DOHH2 (cell line): ENCODE measurements around the gene GABRG3.

Experiments
- H3F3A ChIP-seq: fragments of 200-600 bp; sonication (generic), shearing (Covaris generic); 2 replicates; pipeline ENCODE4 v1.6.0; 2016; ENCODE audit warnings: antibody characterized with exemption, mild to moderate bottlenecking; ENCODE audit not compliant: control insufficient read depth, insufficient read depth
- H3K27ac ChIP-seq: fragments of 200-600 bp; sonication (generic); 2 replicates; pipeline ENCODE4 v1.5.1; 2014; ENCODE audit warnings: low read depth, mild to moderate bottlenecking, low read length, moderate library complexity
- H3K27me3 ChIP-seq: fragments of 200-600 bp; sonication (generic); 2 replicates; pipeline ENCODE4 v1.6.1; 2014; ENCODE audit warnings: mild to moderate bottlenecking, low read length, mixed read lengths; ENCODE audit not compliant: control insufficient read depth
- H3K36me3 ChIP-seq: fragments of 200-600 bp; sonication (generic); 2 replicates; pipeline ENCODE4 v1.6.1; 2014; ENCODE audit warnings: mild to moderate bottlenecking, low read length, moderate library complexity, mixed read lengths; ENCODE audit not compliant: control insufficient read depth
- H3K4me1 ChIP-seq: fragments of 200-600 bp; sonication (generic); 2 replicates; pipeline ENCODE4 v1.6.1; 2014; ENCODE audit warnings: mild to moderate bottlenecking, low read length, mixed read lengths; ENCODE audit not compliant: control insufficient read depth
- H3K4me2 ChIP-seq: fragments of 200-600 bp; sonication (generic); 2 replicates; pipeline ENCODE4 v1.6.0; 2014; ENCODE audit warnings: mild to moderate bottlenecking, low read length, moderate library complexity
- H3K4me3 ChIP-seq: fragments of 200-600 bp; sonication (generic); 2 replicates; pipeline ENCODE4 v1.5.1; 2014; ENCODE audit warnings: mild to moderate bottlenecking, low read length, mixed read lengths
- H3K79me2 ChIP-seq: fragments of 200-600 bp; sonication (generic); 2 replicates; pipeline ENCODE4 v1.6.1; 2014; ENCODE audit warnings: mild to moderate bottlenecking, low read length, mixed read lengths; ENCODE audit not compliant: control insufficient read depth
- H3K9me2 ChIP-seq: fragments of 200-600 bp; sonication (generic); replicated peaks from 2 replicates; pipeline ENCODE4 v1.6.1; 2014; ENCODE audit warnings: mild to moderate bottlenecking, low read length, mixed read lengths; ENCODE audit not compliant: control insufficient read depth
- H3K9me3 ChIP-seq: fragments of 200-600 bp; sonication (generic); 2 replicates; pipeline ENCODE4 v1.6.1; 2014; ENCODE audit warnings: antibody characterized with exemption, low read length, mixed read lengths; ENCODE audit not compliant: control insufficient read depth, insufficient read depth
- H4K20me1 ChIP-seq: fragments of 200-600 bp; sonication (generic); 2 replicates; pipeline ENCODE4 v1.6.0; 2014; ENCODE audit warnings: low read depth, mild to moderate bottlenecking, antibody characterized with exemption, low read length, moderate library complexity; ENCODE audit not compliant: control insufficient read depth, insufficient read depth
- CTCF ChIP-seq: fragments of 200-600 bp; sonication (generic); IDR thresholded peaks from one replicate; pipeline ENCODE4 v1.5.1; 2014; ENCODE audit warnings: antibody characterized with exemption, mild to moderate bottlenecking, low read depth, low read length; ENCODE audit not compliant: poor library complexity, severe bottlenecking
- EZH2phosphoT487 ChIP-seq: fragments of 200-600 bp; sonication (generic); IDR thresholded peaks from 2 replicates; pipeline ENCODE4 v1.6.1; 2017; ENCODE audit warnings: borderline replicate concordance, mild to moderate bottlenecking, antibody characterized with exemption, low read length, moderate library complexity, mixed read lengths

GABRG3 gene

GRCh38 chr15:27383726-27384125 is 412.7 kb downstream of the GABRG3 start:
- no peaks in the 10 kb centered on the region for H3K36me3 ChIP-seq
- no peaks in the 10 kb centered on the region for H3K4me1 ChIP-seq
- no peaks in the 10 kb centered on the region for H3K79me2 ChIP-seq
- H3F3A ChIP-seq: no peaks in the 10 kb centered on the region
- H3K4me2 ChIP-seq: no peak overlapping the region
- no peaks in the 10 kb centered on the region for H3K27me3 ChIP-seq
- H3K4me3 ChIP-seq: no peak overlapping the region
- H3K27ac ChIP-seq: no peak overlapping the region
- no peak for TF ChIP-seq CTCF
- TF ChIP-seq EZH2phosphoT487: no peak
- H3K9me2 ChIP-seq: no peaks in the 10 kb centered on the region
- peaks cover 17% of the 10 kb centered on the region; the same call in 1 of the 2 replicates for H3K9me3 ChIP-seq
- H4K20me1 ChIP-seq: no peaks in the 10 kb centered on the region

- no peaks in the 10 kb centered on the region for H3K4me1 ChIP-seq
- no peaks in the 10 kb centered on the region for H3K9me2 ChIP-seq
- no peak overlapping the region for H3K27ac ChIP-seq
- no peak overlapping the region for H3K4me3 ChIP-seq
- no peak overlapping the region for H3K4me2 ChIP-seq
- H3K9me3 ChIP-seq: peaks cover 8% of the 10 kb centered on the region
- no peaks in the 10 kb centered on the region for H4K20me1 ChIP-seq
- no peaks in the 10 kb centered on the region for H3K27me3 ChIP-seq
- no peaks in the 10 kb centered on the region for H3K36me3 ChIP-seq
- H3F3A ChIP-seq: no peaks in the 10 kb centered on the region
- TF ChIP-seq CTCF: no peak
- TF ChIP-seq EZH2phosphoT487: no peak
- no peaks in the 10 kb centered on the region for H3K79me2 ChIP-seq
These were observed 421.2 kb downstream of the GABRG3 start for GRCh38 chr15:27392163-27392562.

GRCh38 chr15:27396521-27396920 is 425.5 kb downstream of the GABRG3 start:
- no peak overlapping the region for H3K27ac ChIP-seq
- no peaks in the 10 kb centered on the region for H3K4me1 ChIP-seq
- H3K79me2 ChIP-seq: no peaks in the 10 kb centered on the region
- peaks cover 5% of the 10 kb centered on the region for H3K9me3 ChIP-seq
- H4K20me1 ChIP-seq: no peaks in the 10 kb centered on the region
- no peaks in the 10 kb centered on the region for H3K9me2 ChIP-seq
- H3K4me3 ChIP-seq: no peak overlapping the region
- H3K36me3 ChIP-seq: no peaks in the 10 kb centered on the region
- no peaks in the 10 kb centered on the region for H3K27me3 ChIP-seq
- TF ChIP-seq EZH2phosphoT487 (no peak), CTCF (no peak)
- no peak overlapping the region for H3K4me2 ChIP-seq
- no peaks in the 10 kb centered on the region for H3F3A ChIP-seq

GRCh38 chr15:27396996-27397395 is 426.0 kb downstream of the GABRG3 start:
- no peaks in the 10 kb centered on the region for H3K27me3 ChIP-seq
- no peaks in the 10 kb centered on the region for H3K9me2 ChIP-seq
- H4K20me1 ChIP-seq: no peaks in the 10 kb centered on the region
- H3F3A ChIP-seq: no peaks in the 10 kb centered on the region
- TF ChIP-seq CTCF (no peak), EZH2phosphoT487 (no peak)
- no peaks in the 10 kb centered on the region for H3K36me3 ChIP-seq
- H3K27ac ChIP-seq: no peak overlapping the region
- no peaks in the 10 kb centered on the region for H3K4me1 ChIP-seq
- H3K4me2 ChIP-seq: no peak overlapping the region
- H3K4me3 ChIP-seq: no peak overlapping the region
- no peaks in the 10 kb centered on the region for H3K79me2 ChIP-seq
- peaks cover 5% of the 10 kb centered on the region for H3K9me3 ChIP-seq
